HepG2 (cell line): ENCODE results near the gene TPPP2. TPM values are rescaled to one million over a fixed set of nuclear protein-coding genes. Genes with fewer than 3 reads are reported as not detected.

Experiments
- ATF6 ChIP-seq: sonication (generic); formaldehyde crosslinking; conservative IDR thresholded peaks from 2 replicates; pipeline ENCODE4 v1.4.0; 2020; ENCODE audit warnings: missing genetic modification reagents
- BCL6 ChIP-seq: IDR thresholded peaks from 2 replicates; pipeline ENCODE4 v1.6.1; 2016; ENCODE audit warnings: missing genetic modification reagents, missing compliant biosample characterization
- CBX5 ChIP-seq: sonication (generic); formaldehyde crosslinking; IDR thresholded peaks from 2 replicates; pipeline ENCODE4 v1.4.0; 2020; ENCODE audit warnings: missing genetic modification reagents, borderline replicate concordance
- CENPX ChIP-seq: sonication (generic); formaldehyde crosslinking; IDR thresholded peaks from 2 replicates; pipeline ENCODE4 v1.9.0; 2021; ENCODE audit warnings: mild to moderate bottlenecking, missing genetic modification reagents, moderate library complexity
- FOSL1 ChIP-seq: sonication (generic); formaldehyde crosslinking; IDR thresholded peaks from 2 replicates; pipeline ENCODE4 v1.9.0; 2021; ENCODE audit warnings: missing genetic modification reagents, borderline replicate concordance
- IKZF1 ChIP-seq: fragments of 450-650 bp; IDR thresholded peaks from 2 replicates; pipeline ENCODE4 v1.7.1; 2016
- IRX3 ChIP-seq: sonication (generic); formaldehyde crosslinking; IDR thresholded peaks from 2 replicates; pipeline ENCODE4 v1.8.1; 2023; ENCODE audit warnings: mild to moderate bottlenecking, low read depth, missing genetic modification reagents, borderline replicate concordance
- KDM2A ChIP-seq: sonication (generic); formaldehyde crosslinking; IDR thresholded peaks from 2 replicates; pipeline ENCODE4 v1.4.0; 2020; ENCODE audit warnings: low read depth, missing genetic modification reagents, borderline replicate concordance
- LCORL ChIP-seq, 2 experiments: fragments of 450-650 bp in 1 of 2; sonication (generic) in 1 of 2; formaldehyde crosslinking in 1 of 2; IDR thresholded peaks; 2 replicates each; pipeline versions ENCODE4 v1.5.0 to v1.6.1; 2017 to 2020; ENCODE audit warnings: antibody characterized with exemption in 1 of 2, missing genetic modification reagents in 1 of 2
- MAFG ChIP-seq: sonication (generic); formaldehyde crosslinking; IDR thresholded peaks from 2 replicates; pipeline ENCODE4 v1.5.1; 2020; ENCODE audit warnings: mild to moderate bottlenecking, missing genetic modification reagents
- MED1 ChIP-seq: sonication (generic); formaldehyde crosslinking; IDR thresholded peaks from 2 replicates; pipeline ENCODE4 v1.4.0; 2020; ENCODE audit warnings: missing genetic modification reagents
- NFATC3 ChIP-seq: sonication (generic); formaldehyde crosslinking; IDR thresholded peaks from 2 replicates; pipeline ENCODE4 v1.5.1; 2020; ENCODE audit warnings: mild to moderate bottlenecking, missing genetic modification reagents
- NR0B2 ChIP-seq: sonication (generic); formaldehyde crosslinking; IDR thresholded peaks from 2 replicates; pipeline ENCODE4 v1.4.0; 2020; ENCODE audit warnings: mild to moderate bottlenecking, missing genetic modification reagents
- NRL ChIP-seq: sonication (generic); formaldehyde crosslinking; IDR thresholded peaks from 2 replicates; pipeline ENCODE4 v1.5.0; 2020; ENCODE audit warnings: missing genetic modification reagents, mild to moderate bottlenecking, moderate library complexity, borderline replicate concordance
- SMARCC2 ChIP-seq: fragments of 450-650 bp; IDR thresholded peaks from 2 replicates; pipeline ENCODE4 v1.6.1; 2017; ENCODE audit warnings: antibody characterized with exemption, mild to moderate bottlenecking
- TIGD3 ChIP-seq: sonication (generic); formaldehyde crosslinking; IDR thresholded peaks from 2 replicates; pipeline ENCODE4 v1.5.1; 2020; ENCODE audit warnings: mild to moderate bottlenecking, missing genetic modification reagents, borderline replicate concordance
- ZFP37 ChIP-seq: sonication (generic); formaldehyde crosslinking; IDR thresholded peaks from 2 replicates; pipeline ENCODE4 v1.4.0; 2020; ENCODE audit warnings: missing genetic modification reagents, borderline replicate concordance
- ZFP41 ChIP-seq: sonication (generic); formaldehyde crosslinking; IDR thresholded peaks from 2 replicates; pipeline ENCODE4 v1.4.0; 2020; ENCODE audit warnings: mild to moderate bottlenecking, missing genetic modification reagents, borderline replicate concordance
- ZNF143 ChIP-seq: sonication (generic); formaldehyde crosslinking; IDR thresholded peaks from 2 replicates; pipeline ENCODE4 v1.4.0; 2020; ENCODE audit warnings: missing genetic modification reagents
- ZNF225 ChIP-seq: sonication (generic); formaldehyde crosslinking; IDR thresholded peaks from 2 replicates; pipeline ENCODE4 v1.4.0; 2020; ENCODE audit warnings: mild to moderate bottlenecking, missing genetic modification reagents
- ZNF367 ChIP-seq: sonication (generic); formaldehyde crosslinking; IDR thresholded peaks from 2 replicates; pipeline ENCODE4 v1.4.0; 2020; ENCODE audit warnings: missing genetic modification reagents, borderline replicate concordance
- ZNF383 ChIP-seq: sonication (generic); formaldehyde crosslinking; IDR thresholded peaks from 2 replicates; pipeline ENCODE4 v1.4.0; 2020; ENCODE audit warnings: missing genetic modification reagents, mild to moderate bottlenecking, borderline replicate concordance
- ZNF543 ChIP-seq: sonication (generic); formaldehyde crosslinking; IDR thresholded peaks from 2 replicates; pipeline ENCODE4 v1.4.0; 2020; ENCODE audit warnings: mild to moderate bottlenecking, missing genetic modification reagents
- ZNF556 ChIP-seq: sonication (generic); formaldehyde crosslinking; IDR thresholded peaks from 2 replicates; pipeline ENCODE4 v1.4.0; 2020; ENCODE audit warnings: mild to moderate bottlenecking, missing genetic modification reagents, borderline replicate concordance
- ZNF616 ChIP-seq: sonication (generic); formaldehyde crosslinking; IDR thresholded peaks from 2 replicates; pipeline ENCODE4 v1.5.0; 2020; ENCODE audit warnings: low read depth, mild to moderate bottlenecking, missing genetic modification reagents
- ZNF740 ChIP-seq: sonication (generic); formaldehyde crosslinking; IDR thresholded peaks from 2 replicates; pipeline ENCODE4 v1.4.0; 2020; ENCODE audit warnings: missing genetic modification reagents
- polyA plus RNA-seq, 8 experiments: library from polyadenylated mRNA; depleted of rRNA in 3 of 8; stranded (reverse) in 7 of 8; unstranded in 1 of 8; fragments of >200 nt; fragmentation: Illumina TruSeq in 4 of 8; extraction: Trizol in 4 of 8; gene quantifications; 2 replicates each; pipeline versions ENCODE4 v1.2.1 to v1.2.3, GENCODE V29; 2011 to 2016; ENCODE audit warnings: low read depth in 4 of 8, missing spikeins in 1 of 8, mixed read lengths in 1 of 8; ENCODE audit not compliant: insufficient read depth in 1 of 8
- total RNA-seq, 5 experiments: library from RNA; depleted of rRNA; stranded (reverse); fragments of >200 nt; fragmentation: Illumina TruSeq; extraction: Trizol; gene quantifications; 2 replicates each; pipeline ENCODE4 v1.2.3, GENCODE V29; 2016; ENCODE audit warnings: low read depth in 1 of 5

Gene TPPP2
- total and polyA plus RNA-seq, 2 of the 13 experiments (the other 11 are each of a cell fraction or from before 2014, with no cell fraction given) = 0.58 to 4.2 TPM

GRCh38 chr14:21068521-21069387, 38.7 kb downstream of the TPPP2 start (continued):
- TF ChIP-seq ATF6 (CRISPR knock-in tag) (peak; percentile 90; the same call in 1 of the 2 replicates), NR0B2 (CRISPR knock-in tag) (no peak; the same call in none of the 2 replicates), ZFP37 (CRISPR knock-in tag) (0 out of 2 replicates have a peak, but pooled peaks have one; percentile 49), ZNF143 (no peak), FOSL1 (CRISPR knock-in tag) (no peak), ZNF225 (CRISPR knock-in tag) (no peak), NRL (CRISPR knock-in tag) (no peak; the same call in 1 of the 2 replicates), TIGD3 (CRISPR knock-in tag) (no peak), ZNF556 (CRISPR knock-in tag) (no peak), ZNF543 (CRISPR knock-in tag) (no peak; the same call in 1 of the 2 replicates), CBX5 (CRISPR knock-in tag) (0 out of 2 replicates have a peak, but pooled peaks have one; percentile 47), BCL6 (CRISPR knock-in tag) (peak; percentile 24; the same call in 1 of the 2 replicates), IRX3 (CRISPR knock-in tag) (no peak), LCORL (IDR thresholded peaks at IDR 0.05) (no peak), LCORL (CRISPR knock-in tag; IDR thresholded peaks at IDR 0.05) (no peak; the same call in 1 of the 2 replicates), ZFP41 (CRISPR knock-in tag) (no peak), MAFG (CRISPR knock-in tag) (no peak), IKZF1 (no peak), MED1 (CRISPR knock-in tag) (peak; percentile 43; the same call in 1 of the 2 replicates), ZNF383 (no peak), ZNF740 (CRISPR knock-in tag) (no peak), KDM2A (CRISPR knock-in tag) (peak; percentile 43; the same call in 1 of the 2 replicates), NFATC3 (CRISPR knock-in tag) (0 out of 2 replicates have a peak, but pooled peaks have one; percentile 42), ZNF616 (CRISPR knock-in tag) (no peak), CENPX (CRISPR knock-in tag) (no peak), ZNF367 (CRISPR knock-in tag) (no peak), SMARCC2 (no peak)
